Left renal cortex interstitium (tissue), 4 donors: ENCODE measurements around the gene HSPA1L. TPM values are rescaled to one million over a fixed set of nuclear protein-coding genes. Genes with fewer than 3 reads are reported as not detected.
"Not testable (repeated sequence)": the region's sequence is repeated elsewhere in the genome, so short reads cannot be mapped to it uniquely, and the experiment has no call there.

Experiments used
- DNase-seq, 4 donors: peaks; one replicate each; pipeline ENCODE4 v3.0.0-alpha.2; 2013; ENCODE audit warnings: low read depth in 4 of 4, low spot score in 2 of 4, missing footprints in 1 of 4
- polyA plus RNA-seq, 4 donors: library from polyadenylated mRNA; unstranded; fragments of 120-200 nt; gene quantifications; one replicate each; pipeline ENCODE4 v1.2.1, GENCODE V29; 2013; ENCODE audit not compliant: insufficient read length in 4 of 4

HSPA1L gene
- polyA plus RNA-seq, 4 donors, result 3.6 to 4.2 (median 3.8) TPM

- DNase-seq, result not testable (repeated sequence)
Measured at GRCh38 chr6:31817133-31817928, 2.2 kb upstream of the HSPA1L start.

- peak; percentile 81 to 94 (median 93) for DNase-seq
Measured at GRCh38 chr6:31814677-31815024, 432 bp downstream of the HSPA1L start.

- no peak for DNase-seq
Measured at GRCh38 chr6:31813465-31813849, 1.6 kb downstream of the HSPA1L start.

- DNase-seq, result no peak
Measured at GRCh38 chr6:31811645-31812044, 3.4 kb downstream of the HSPA1L start.

GRCh38 chr6:31808599-31808998 lies 6.5 kb downstream of the HSPA1L start:
- not testable (repeated sequence) for DNase-seq

- DNase-seq, result peak in 3 of 4 donors; percentile 93 to 96 (median 93)
Measured at GRCh38 chr6:31806470-31807272, 8.4 kb downstream of the HSPA1L start, which contains the start of gene LSM2. Gene LSM2, minus strand, starts transcription at chr6:31806966. Its CDS starts 209 bp downstream, at chr6:31806757.

- DNase-seq, result no peak
Measured at GRCh38 chr6:31805939-31806469, 9.1 kb downstream of the HSPA1L start.

GRCh38 chr6:31801031-31801927 lies 13.8 kb downstream of the HSPA1L start:
- DNase-seq, result not testable (repeated sequence)

GRCh38 chr6:31799781-31800180 lies 15.3 kb downstream of the HSPA1L start:
- DNase-seq, result no peak

- no peak for DNase-seq
Measured at GRCh38 chr6:31797588-31797987, 17.5 kb downstream of the HSPA1L start.

- DNase-seq, result no peak
Measured at GRCh38 chr6:31796993-31797385, 18.1 kb downstream of the HSPA1L start.

GRCh38 chr6:31795616-31796298 lies 19.3 kb downstream of the HSPA1L start, which contains the start of gene VARS1:
Gene VARS1, minus strand, starts transcription at chr6:31795752. Its CDS starts 535 bp downstream, at chr6:31795217.
- DNase-seq, result peak in 2 of 4 donors; percentile 72 to 78

- DNase-seq, result no peak
Measured at GRCh38 chr6:31794866-31795615, 20.0 kb downstream of the HSPA1L start.

GRCh38 chr6:31794294-31794865 lies 20.7 kb downstream of the HSPA1L start:
- DNase-seq, result no peak

GRCh38 chr6:31793927-31794245 lies 21.2 kb downstream of the HSPA1L start:
- DNase-seq, result not testable (repeated sequence)

GRCh38 chr6:31792761-31793171 lies 22.3 kb downstream of the HSPA1L start:
- no peak for DNase-seq

GRCh38 chr6:31792090-31792374 lies 23.1 kb downstream of the HSPA1L start:
- no peak for DNase-seq

- DNase-seq, result peak in 1 of 4 donors; percentile 53
Measured at GRCh38 chr6:31791324-31792089, 23.6 kb downstream of the HSPA1L start.
